ENCODE data around the gene ARMC6. TPM values are rescaled to one million over a fixed set of nuclear protein-coding genes. Genes with fewer than 3 reads are reported as not detected.

The ARMC6 gene
- polyA plus RNA-seq, 1 experiment: 31.5 TPM

GRCh38 chr19:19051478-19052213 lies 18.2 kb downstream of the ARMC6 start:
- Histone ChIP-seq H3K36me3 (ENCODE audit: control insufficient read depth, insufficient read depth, low read length) (peaks cover 25% of the 10 kb centered on the region), H3K27me3 (ENCODE audit: control insufficient read depth, insufficient read depth, low read length) (no peaks in the 10 kb centered on the region), H3K4me3 (ENCODE audit: low read depth, low read length) (no peak overlapping the region)
- ChIA-PET CTCF (interaction anchor here (0.8 to 2.2 kb wide), 7 partner anchors 11 to 123 kb away, joined by 3 to 7 read pairs (median 4); no protein-coding TSS in a partner anchor), POLR2A (no interaction called here)
- no peak for TF ChIP-seq CTCF (IDR thresholded peaks at IDR 0.05; ENCODE audit: insufficient read depth, low read depth, low read length)
- no peak for DNase-seq (ENCODE audit: low read depth)

GRCh38 chr19:19052921-19053320 lies 19.5 kb downstream of the ARMC6 start:
- CTCF ChIA-PET: interaction anchor here (1.1 to 2.2 kb wide), 6 partner anchors 12 to 122 kb away, joined by 3 to 7 read pairs (median 4); no protein-coding TSS in a partner anchor
- peaks cover 33% of the 10 kb centered on the region for H3K36me3 ChIP-seq (ENCODE audit: control insufficient read depth, insufficient read depth, low read length)

GRCh38 chr19:19053508-19054314 lies 20.3 kb downstream of the ARMC6 start:
- no peak for DNase-seq (ENCODE audit: low read depth)
- no peaks in the 10 kb centered on the region for H3K27me3 ChIP-seq (ENCODE audit: control insufficient read depth, insufficient read depth, low read length)
- POLR2A ChIA-PET: no interaction called here
- CTCF ChIA-PET: interaction anchor here (0.7 to 2.2 kb wide), 11 partner anchors 9 to 121 kb away, joined by 3 to 19 read pairs (median 4); partner anchors contain the start of gene SLC25A42
- H3K36me3 ChIP-seq (ENCODE audit: control insufficient read depth, insufficient read depth, low read length): peaks cover 35% of the 10 kb centered on the region
- peak; percentile 75 for TF ChIP-seq CTCF (IDR thresholded peaks at IDR 0.05; ENCODE audit: insufficient read depth, low read depth, low read length)
- H3K4me3 ChIP-seq (ENCODE audit: low read depth, low read length): no peak overlapping the region

More at GRCh38 chr19:19052921-19053320, 19.5 kb downstream of the ARMC6 start:
- Histone ChIP-seq H3K27me3 (ENCODE audit: control insufficient read depth, insufficient read depth, low read length) (no peaks in the 10 kb centered on the region), H3K4me3 (ENCODE audit: low read depth, low read length) (no peak overlapping the region)
- POLR2A ChIA-PET: no interaction called here
- no peak for TF ChIP-seq CTCF (IDR thresholded peaks at IDR 0.05; ENCODE audit: insufficient read depth, low read depth, low read length)
- no peak for DNase-seq (ENCODE audit: low read depth)

- peaks cover 35% of the 10 kb centered on the region for H3K36me3 ChIP-seq (ENCODE audit: control insufficient read depth, insufficient read depth, low read length)
- H3K4me3 ChIP-seq (ENCODE audit: low read depth, low read length): no peak overlapping the region
- TF ChIP-seq CTCF (IDR thresholded peaks at IDR 0.05; ENCODE audit: insufficient read depth, low read depth, low read length): no peak
- DNase-seq (ENCODE audit: low read depth): no peak
- no peaks in the 10 kb centered on the region for H3K27me3 ChIP-seq (ENCODE audit: control insufficient read depth, insufficient read depth, low read length)
- ChIA-PET CTCF (interaction anchor here (0.7 to 1.6 kb wide), 9 partner anchors 9 to 120 kb away, joined by 3 to 19 read pairs (median 4); partner anchors contain the start of gene SLC25A42), POLR2A (no interaction called here)
Measured at GRCh38 chr19:19054315-19054938, 21.0 kb downstream of the ARMC6 start.
